ENCODE results near the gene PPM1H. TPM values are rescaled to one million over a fixed set of nuclear protein-coding genes. Genes with fewer than 3 reads are reported as not detected.

The PPM1H gene
- total RNA-seq, 5 donors from 2014 or later (not counting 1 experiment from before 2014, with no cell fraction given) = 0.18 to 0.82 (median 0.42) TPM

Other genes with a start within 250 kb of the PPM1H start
- under 1 TPM in 4 of 5 donors, not detected in 1; 0.03 to 0.09 (median 0.06) TPM for gene AVPR1A, start 216.1 kb upstream of the PPM1H start, total RNA-seq